ENCODE data around the gene ZNF695.

Gene ZNF695

DNA sequence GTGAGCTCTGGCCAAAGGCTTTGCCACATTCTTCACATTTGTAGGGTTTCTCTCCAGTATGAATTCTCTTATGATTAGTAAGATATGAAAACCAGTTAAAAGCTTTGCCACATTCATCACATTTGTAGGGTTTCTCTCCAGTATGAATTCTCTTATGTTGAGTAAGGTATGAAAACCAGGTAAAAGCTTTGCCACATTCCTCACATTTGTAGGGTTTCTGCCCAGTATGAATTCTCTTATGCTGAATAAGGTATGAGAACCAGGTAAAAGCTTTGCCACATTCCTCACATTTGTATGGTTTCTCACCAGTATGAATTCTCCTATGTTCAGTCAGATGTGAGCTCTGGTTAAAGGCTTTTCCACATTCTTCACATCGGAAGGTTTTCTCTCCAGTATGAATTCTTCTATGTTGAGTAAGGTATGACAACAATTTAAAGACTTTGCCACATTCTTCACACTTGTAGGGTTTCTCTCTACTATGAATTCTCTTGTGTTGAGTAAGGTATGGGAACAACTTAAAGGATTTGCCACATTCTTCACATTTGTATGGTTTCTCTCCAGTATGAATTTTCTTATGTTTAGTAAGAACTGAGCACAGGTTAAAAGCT, 20.7 kb downstream of the ZNF695 start:
- Histone ChIP-seq H3K4me3 (ENCODE audit: low read length, poor library complexity, severe bottlenecking) (no peak overlapping the region), H3K4me1 (ENCODE audit: insufficient read depth, low read length, poor library complexity, severe bottlenecking) (no peaks in the 10 kb centered on the region), H3F3A (ENCODE audit: low read depth) (no peaks in the 10 kb centered on the region), H3K79me2 (ENCODE audit: insufficient read depth, low read length) (no peaks in the 10 kb centered on the region), H3K4me2 (ENCODE audit: low read depth, low read length, poor library complexity, severe bottlenecking) (no peak overlapping the region), H3K9ac (ENCODE audit: low read depth, low read length, poor library complexity, severe bottlenecking) (no peak overlapping the region), H3K9me3 (ENCODE audit: insufficient read depth, low read depth, low read length) (peaks cover 56% of the 10 kb centered on the region), H3K9me2 (replicated peaks; ENCODE audit: low read depth, low read length) (no peaks in the 10 kb centered on the region), H3K36me3 (ENCODE audit: insufficient read depth, low read length) (peaks cover 69% of the 10 kb centered on the region), H3K27me3 (ENCODE audit: insufficient read depth, low read length, poor library complexity, severe bottlenecking) (no peaks in the 10 kb centered on the region), H4K20me1 (ENCODE audit: insufficient read depth, low read length, poor library complexity, severe bottlenecking) (no peaks in the 10 kb centered on the region), H2AFZ (ENCODE audit: low read length) (no peak overlapping the region)
- no peak for TF ChIP-seq EZH2phosphoT487 (IDR thresholded peaks at IDR 0.05; ENCODE audit: borderline replicate concordance)
- TF ChIP-seq, protein P1, sequence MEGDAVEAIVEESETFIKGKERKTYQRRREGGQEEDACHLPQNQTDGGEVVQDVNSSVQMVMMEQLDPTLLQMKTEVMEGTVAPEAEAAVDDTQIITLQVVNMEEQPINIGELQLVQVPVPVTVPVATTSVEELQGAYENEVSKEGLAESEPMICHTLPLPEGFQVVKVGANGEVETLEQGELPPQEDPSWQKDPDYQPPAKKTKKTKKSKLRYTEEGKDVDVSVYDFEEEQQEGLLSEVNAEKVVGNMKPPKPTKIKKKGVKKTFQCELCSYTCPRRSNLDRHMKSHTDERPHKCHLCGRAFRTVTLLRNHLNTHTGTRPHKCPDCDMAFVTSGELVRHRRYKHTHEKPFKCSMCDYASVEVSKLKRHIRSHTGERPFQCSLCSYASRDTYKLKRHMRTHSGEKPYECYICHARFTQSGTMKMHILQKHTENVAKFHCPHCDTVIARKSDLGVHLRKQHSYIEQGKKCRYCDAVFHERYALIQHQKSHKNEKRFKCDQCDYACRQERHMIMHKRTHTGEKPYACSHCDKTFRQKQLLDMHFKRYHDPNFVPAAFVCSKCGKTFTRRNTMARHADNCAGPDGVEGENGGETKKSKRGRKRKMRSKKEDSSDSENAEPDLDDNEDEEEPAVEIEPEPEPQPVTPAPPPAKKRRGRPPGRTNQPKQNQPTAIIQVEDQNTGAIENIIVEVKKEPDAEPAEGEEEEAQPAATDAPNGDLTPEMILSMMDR (conservative IDR thresholded peaks at IDR 0.05; ENCODE audit: low read length), result no peak

DNA sequence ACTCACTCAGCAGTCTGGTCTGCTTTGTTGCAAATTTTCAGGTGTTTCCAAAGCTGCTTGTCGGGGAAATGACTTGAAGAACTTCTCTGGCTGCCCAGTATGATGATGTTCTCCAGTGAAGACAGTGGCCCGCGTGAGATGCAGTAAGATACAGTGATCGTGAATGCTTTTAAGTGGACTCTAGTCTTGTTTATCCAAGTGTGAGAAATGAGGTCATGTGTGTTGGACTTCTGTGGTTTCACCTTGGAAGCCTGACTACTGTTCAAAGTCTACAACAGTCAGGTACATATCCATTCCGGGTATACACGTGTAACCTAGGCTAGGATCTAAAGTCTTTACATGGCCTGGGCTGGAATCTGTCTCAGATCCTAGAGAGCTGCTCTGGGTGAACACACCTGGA, 29.1 kb downstream of the ZNF695 start:
- H3K9me3 ChIP-seq (ENCODE audit: insufficient read depth, low read depth, low read length), result peaks cover 3% of the 10 kb centered on the region; the same call in 1 of the 2 replicates
- H4K20me1 ChIP-seq (ENCODE audit: insufficient read depth, low read length, poor library complexity, severe bottlenecking), result no peaks in the 10 kb centered on the region
- peaks cover 12% of the 10 kb centered on the region; the same call in 1 of the 2 replicates for H3K36me3 ChIP-seq (ENCODE audit: insufficient read depth, low read length)
- H3K79me2 ChIP-seq (ENCODE audit: insufficient read depth, low read length), result no peaks in the 10 kb centered on the region
- H3K27me3 ChIP-seq (ENCODE audit: insufficient read depth, low read length, poor library complexity, severe bottlenecking), result no peaks in the 10 kb centered on the region
- no peaks in the 10 kb centered on the region for H3K9me2 ChIP-seq (replicated peaks; ENCODE audit: low read depth, low read length)
- H3K4me1 ChIP-seq (ENCODE audit: insufficient read depth, low read length, poor library complexity, severe bottlenecking), result no peaks in the 10 kb centered on the region
- no peak overlapping the region for H3K4me2 ChIP-seq (ENCODE audit: low read depth, low read length, poor library complexity, severe bottlenecking)
- H3K9ac ChIP-seq (ENCODE audit: low read depth, low read length, poor library complexity, severe bottlenecking), result no peak overlapping the region
- H2AFZ ChIP-seq (ENCODE audit: low read length), result no peak overlapping the region
- TF ChIP-seq, protein P1 (conservative IDR thresholded peaks at IDR 0.05; ENCODE audit: low read length), result no peak
- no peak for TF ChIP-seq EZH2phosphoT487 (IDR thresholded peaks at IDR 0.05; ENCODE audit: borderline replicate concordance)
- no peaks in the 10 kb centered on the region for H3F3A ChIP-seq (ENCODE audit: low read depth)
- no peak overlapping the region for H3K4me3 ChIP-seq (ENCODE audit: low read length, poor library complexity, severe bottlenecking)

DNA sequence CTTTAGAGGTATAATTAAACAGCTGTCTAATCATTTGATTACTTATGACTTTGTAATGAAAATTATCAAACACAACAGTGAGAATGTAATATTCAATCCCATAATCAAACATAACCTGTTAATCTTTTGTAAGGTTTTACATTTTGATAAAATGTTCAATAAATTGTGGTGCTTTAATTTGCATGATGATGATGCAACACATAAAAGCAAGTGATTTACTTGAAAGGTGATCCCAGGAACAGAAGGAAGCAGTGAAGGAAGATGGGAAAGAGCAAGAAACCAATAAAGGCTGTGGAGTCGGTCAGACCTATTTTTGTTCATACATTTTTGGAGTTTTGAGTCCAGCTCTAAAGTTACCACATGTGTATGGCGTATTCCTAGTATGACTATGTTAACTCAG, 29.6 kb downstream of the ZNF695 start:
- no peaks in the 10 kb centered on the region for H3K79me2 ChIP-seq (ENCODE audit: insufficient read depth, low read length)
- H3F3A ChIP-seq (ENCODE audit: low read depth), result no peaks in the 10 kb centered on the region
- H3K4me3 ChIP-seq (ENCODE audit: low read length, poor library complexity, severe bottlenecking), result no peak overlapping the region
- H4K20me1 ChIP-seq (ENCODE audit: insufficient read depth, low read length, poor library complexity, severe bottlenecking), result no peaks in the 10 kb centered on the region
- no peaks in the 10 kb centered on the region for H3K9me2 ChIP-seq (replicated peaks; ENCODE audit: low read depth, low read length)
- H3K9me3 ChIP-seq (ENCODE audit: insufficient read depth, low read depth, low read length), result peaks cover 3% of the 10 kb centered on the region; the same call in 1 of the 2 replicates
- no peak overlapping the region for H3K9ac ChIP-seq (ENCODE audit: low read depth, low read length, poor library complexity, severe bottlenecking)
- peaks cover 8% of the 10 kb centered on the region; the same call in 1 of the 2 replicates for H3K36me3 ChIP-seq (ENCODE audit: insufficient read depth, low read length)
- TF ChIP-seq, protein P1 (conservative IDR thresholded peaks at IDR 0.05; ENCODE audit: low read length), result no peak
- no peak for TF ChIP-seq EZH2phosphoT487 (IDR thresholded peaks at IDR 0.05; ENCODE audit: borderline replicate concordance)
- no peaks in the 10 kb centered on the region for H3K4me1 ChIP-seq (ENCODE audit: insufficient read depth, low read length, poor library complexity, severe bottlenecking)
- H3K4me2 ChIP-seq (ENCODE audit: low read depth, low read length, poor library complexity, severe bottlenecking), result no peak overlapping the region
- no peak overlapping the region for H2AFZ ChIP-seq (ENCODE audit: low read length)
- H3K27me3 ChIP-seq (ENCODE audit: insufficient read depth, low read length, poor library complexity, severe bottlenecking), result no peaks in the 10 kb centered on the region
